ENCODE results near the gene UVRAG.

DNA sequence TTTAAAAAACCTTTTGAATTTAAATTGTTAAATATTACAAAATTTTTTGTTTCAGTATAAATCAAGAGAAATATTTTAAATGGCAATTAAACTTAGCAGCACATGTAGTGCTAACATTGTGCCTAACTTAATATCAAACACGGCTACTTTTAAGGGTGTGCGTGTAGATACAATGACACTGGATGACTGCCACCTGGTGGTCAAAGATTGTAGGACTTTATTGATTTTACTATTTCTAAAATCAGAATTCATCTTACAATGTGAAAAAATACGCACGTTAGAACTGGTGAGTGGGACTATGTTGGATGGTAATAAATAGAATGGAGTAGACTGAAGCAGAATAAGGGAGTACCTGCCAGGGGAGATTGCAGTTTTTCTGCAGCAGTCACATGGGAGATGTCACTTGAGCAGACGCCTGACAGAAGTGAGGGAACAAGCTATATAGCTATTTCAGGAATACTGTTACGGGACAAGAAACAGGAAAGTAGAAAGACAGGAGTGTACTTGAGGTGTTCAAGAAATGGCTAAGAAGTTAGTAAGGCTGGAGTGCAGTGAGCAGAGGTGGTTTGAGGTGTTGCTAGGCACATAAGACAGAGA is 52.9 kb downstream of the UVRAG start:
- TF ChIP-seq, protein P1, sequence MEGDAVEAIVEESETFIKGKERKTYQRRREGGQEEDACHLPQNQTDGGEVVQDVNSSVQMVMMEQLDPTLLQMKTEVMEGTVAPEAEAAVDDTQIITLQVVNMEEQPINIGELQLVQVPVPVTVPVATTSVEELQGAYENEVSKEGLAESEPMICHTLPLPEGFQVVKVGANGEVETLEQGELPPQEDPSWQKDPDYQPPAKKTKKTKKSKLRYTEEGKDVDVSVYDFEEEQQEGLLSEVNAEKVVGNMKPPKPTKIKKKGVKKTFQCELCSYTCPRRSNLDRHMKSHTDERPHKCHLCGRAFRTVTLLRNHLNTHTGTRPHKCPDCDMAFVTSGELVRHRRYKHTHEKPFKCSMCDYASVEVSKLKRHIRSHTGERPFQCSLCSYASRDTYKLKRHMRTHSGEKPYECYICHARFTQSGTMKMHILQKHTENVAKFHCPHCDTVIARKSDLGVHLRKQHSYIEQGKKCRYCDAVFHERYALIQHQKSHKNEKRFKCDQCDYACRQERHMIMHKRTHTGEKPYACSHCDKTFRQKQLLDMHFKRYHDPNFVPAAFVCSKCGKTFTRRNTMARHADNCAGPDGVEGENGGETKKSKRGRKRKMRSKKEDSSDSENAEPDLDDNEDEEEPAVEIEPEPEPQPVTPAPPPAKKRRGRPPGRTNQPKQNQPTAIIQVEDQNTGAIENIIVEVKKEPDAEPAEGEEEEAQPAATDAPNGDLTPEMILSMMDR (IDR thresholded peaks at IDR 0.05; ENCODE audit: insufficient read depth, low read length), result peak; percentile 46
- TF ChIP-seq, protein P2, sequence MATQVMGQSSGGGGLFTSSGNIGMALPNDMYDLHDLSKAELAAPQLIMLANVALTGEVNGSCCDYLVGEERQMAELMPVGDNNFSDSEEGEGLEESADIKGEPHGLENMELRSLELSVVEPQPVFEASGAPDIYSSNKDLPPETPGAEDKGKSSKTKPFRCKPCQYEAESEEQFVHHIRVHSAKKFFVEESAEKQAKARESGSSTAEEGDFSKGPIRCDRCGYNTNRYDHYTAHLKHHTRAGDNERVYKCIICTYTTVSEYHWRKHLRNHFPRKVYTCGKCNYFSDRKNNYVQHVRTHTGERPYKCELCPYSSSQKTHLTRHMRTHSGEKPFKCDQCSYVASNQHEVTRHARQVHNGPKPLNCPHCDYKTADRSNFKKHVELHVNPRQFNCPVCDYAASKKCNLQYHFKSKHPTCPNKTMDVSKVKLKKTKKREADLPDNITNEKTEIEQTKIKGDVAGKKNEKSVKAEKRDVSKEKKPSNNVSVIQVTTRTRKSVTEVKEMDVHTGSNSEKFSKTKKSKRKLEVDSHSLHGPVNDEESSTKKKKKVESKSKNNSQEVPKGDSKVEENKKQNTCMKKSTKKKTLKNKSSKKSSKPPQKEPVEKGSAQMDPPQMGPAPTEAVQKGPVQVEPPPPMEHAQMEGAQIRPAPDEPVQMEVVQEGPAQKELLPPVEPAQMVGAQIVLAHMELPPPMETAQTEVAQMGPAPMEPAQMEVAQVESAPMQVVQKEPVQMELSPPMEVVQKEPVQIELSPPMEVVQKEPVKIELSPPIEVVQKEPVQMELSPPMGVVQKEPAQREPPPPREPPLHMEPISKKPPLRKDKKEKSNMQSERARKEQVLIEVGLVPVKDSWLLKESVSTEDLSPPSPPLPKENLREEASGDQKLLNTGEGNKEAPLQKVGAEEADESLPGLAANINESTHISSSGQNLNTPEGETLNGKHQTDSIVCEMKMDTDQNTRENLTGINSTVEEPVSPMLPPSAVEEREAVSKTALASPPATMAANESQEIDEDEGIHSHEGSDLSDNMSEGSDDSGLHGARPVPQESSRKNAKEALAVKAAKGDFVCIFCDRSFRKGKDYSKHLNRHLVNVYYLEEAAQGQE (IDR thresholded peaks at IDR 0.05; ENCODE audit: insufficient replicate concordance, low read depth), result no peak
- TF ChIP-seq POLR2AphosphoS5 (IDR thresholded peaks at IDR 0.05; ENCODE audit: low read depth) (no peak), SPI1 (IDR thresholded peaks at IDR 0.05; ENCODE audit: borderline replicate concordance, low read depth) (no peak), GABPA (IDR thresholded peaks at IDR 0.05; ENCODE audit: low read depth) (no peak)

All from HL-60 (cell line).